NCI-H748 treated with DMSO at 0.1 percent for 48 hours (cell line): ENCODE results near the gene FBN3.

Source experiments
- DNase-seq: peaks from one replicate; lab custom pipeline; 2025; lab: John Stamatoyannopoulos, UW

FBN3 gene

DNA sequence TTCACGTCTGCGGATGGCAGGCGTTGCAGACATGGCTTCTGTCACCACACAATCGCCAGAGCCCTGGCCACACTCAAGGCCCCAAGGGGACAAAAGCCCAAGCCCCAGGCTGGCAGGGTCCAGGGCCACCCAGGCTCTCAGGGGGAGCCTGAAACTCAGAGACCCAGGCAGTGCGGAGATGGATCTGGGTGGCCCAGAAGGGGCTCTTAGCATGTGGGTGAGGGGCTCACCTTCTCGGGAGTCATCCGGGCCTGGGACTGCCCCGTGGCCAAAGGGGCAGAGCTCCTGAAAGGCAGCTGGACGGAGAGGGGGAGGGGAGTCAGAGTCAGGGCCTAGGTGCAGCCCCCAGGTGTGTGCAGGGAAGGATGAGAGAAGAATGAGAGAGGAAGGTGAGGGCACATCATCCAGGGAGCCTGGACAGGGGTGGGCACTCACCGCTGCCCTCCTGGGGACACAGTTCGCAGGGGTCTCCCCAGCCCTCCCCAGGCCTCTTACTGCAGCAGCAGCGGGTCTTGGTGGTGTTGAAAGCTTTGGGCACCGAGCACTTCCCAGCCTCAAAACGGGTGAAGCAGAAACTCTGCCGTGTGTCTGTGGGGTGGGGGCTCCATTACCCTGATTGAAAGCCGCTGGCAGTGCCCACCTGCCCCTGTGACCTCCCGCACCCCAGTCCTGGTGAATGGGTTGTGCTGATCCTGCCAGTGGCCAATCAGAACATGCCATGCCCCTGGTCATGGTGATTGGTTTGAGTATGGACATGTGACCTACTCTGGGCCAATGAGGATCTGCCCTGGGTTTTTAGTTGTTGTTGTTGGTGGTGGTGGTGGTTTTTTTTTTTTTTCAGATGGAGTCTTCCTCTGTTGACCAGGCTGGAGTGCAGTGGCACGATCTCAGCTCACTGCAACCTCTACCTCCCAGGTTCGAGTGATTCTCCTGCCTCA is 59.5 kb downstream of the FBN3 start:
- no peak for DNase-seq

DNA sequence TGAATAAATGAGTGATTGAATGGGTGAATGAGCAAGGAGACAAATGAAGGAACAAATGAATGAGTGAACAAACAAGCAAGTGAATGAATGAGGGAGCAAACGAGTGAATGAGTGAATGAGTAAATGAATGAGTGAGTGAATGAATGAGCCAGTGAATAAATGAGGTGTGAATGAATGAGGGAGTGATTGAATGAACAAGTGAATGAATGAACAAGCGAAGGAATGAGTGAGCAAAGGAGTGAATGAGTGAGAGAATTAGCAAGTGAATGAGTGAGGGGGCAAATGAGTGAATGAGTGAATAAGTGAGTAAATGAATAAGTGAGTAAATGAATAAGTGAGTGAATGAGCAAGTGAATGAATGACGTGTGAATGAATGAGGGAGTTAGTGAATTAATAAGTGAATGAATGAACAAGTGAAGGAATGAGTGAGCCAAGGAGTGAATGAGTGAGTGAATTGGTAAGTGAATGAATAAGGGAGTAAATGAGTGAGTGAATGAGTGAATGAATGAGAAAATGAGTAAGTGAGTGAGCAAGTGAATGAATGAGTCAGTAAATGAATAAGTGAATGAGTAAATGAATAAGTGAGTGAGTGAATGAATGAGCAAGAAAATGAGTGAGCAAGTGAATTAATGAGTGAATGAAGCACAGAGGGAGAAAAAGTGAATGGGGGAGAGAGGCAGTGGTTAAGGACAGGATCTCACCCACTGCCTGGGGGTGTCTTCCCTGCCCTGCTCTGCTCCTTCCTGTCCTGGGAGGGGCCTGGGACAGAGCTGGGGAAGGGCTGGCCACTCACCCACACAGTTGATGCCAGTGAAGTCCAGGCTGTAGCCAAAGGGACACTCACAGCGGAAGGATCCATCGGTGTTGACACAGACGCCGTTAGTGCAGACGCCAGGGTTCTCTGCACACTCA is 60.4 kb downstream of the FBN3 start:
- no peak for DNase-seq

DNA sequence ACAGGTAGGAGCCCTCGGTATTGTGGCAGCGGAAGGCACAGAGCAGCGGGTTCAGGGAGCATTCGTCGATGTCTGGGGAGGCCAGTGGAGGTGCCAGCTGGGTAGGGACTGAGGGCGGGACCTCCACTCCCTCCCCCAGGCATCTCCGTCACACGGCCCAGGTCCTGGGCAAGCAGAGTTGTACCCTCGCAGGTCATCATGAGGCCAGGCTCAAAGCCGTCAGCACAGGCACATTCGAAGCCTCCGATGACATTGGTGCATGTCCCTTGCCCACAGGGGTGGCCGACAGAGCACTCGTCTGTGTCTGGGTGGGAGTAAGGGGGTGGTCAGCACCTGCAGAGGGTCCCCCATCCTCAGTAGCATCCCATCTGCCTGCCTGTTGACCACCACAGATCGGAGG is 61.5 kb downstream of the FBN3 start:
- no peak for DNase-seq

DNA sequence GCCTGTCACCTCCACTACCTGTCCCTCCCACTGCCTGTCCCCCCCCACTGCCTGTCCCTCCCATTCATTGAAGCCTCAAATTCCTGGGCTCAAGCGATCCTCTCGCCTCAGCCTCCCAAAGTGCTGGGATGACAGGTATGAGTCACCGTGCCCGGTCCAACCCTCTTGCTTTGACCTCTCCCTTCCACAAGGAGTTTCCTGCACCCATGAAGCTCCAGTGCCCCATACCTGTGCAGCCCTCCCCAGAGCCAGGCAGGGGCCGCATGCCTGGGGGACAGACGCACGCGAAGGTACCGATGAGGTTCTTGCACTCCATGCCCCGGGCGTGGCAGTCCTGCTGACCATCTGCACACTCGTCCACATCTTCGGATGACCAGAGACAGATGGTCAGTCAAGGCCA is 62.5 kb downstream of the FBN3 start:
- no peak for DNase-seq

DNA sequence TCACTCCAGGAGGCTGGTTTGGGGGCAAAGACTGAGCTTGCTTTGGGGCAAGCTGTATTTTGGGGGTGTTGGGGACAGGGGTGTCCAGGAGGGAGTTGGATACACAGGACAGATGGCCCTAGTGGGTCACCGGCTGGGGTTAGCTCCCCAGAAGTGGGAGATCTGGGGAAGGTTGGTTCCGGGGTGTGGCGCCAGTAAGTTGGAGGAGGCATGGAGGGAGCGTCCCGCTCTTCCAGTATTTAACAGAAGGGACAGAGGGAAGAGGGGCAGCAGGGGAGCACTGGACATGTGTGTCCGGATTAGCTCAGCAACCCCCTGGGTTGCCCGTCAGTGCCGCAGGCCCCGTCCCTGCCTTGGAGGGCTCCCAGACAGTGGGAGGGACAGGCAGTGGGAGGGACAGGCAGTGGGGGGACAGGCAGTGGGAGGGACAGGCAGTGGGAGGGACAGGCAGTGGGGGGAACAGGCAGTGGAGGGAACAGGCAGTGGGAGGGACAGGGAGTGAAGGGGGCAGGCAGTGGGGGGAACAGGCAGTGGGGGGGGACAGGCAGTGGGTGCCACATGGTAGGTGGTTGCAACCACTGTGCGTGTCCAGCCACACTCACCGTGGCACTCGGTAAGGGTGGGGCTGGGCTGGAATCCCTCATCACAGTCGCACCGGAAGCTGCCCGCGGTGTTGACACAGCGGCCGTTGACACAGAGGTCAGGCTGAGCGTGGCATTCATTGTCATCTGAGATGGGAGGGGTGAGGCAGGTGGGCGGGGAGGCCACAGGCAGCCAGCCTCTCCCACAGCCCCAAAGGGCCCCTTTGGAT is 63.6 kb downstream of the FBN3 start:
- DNase-seq, result no peak

DNA sequence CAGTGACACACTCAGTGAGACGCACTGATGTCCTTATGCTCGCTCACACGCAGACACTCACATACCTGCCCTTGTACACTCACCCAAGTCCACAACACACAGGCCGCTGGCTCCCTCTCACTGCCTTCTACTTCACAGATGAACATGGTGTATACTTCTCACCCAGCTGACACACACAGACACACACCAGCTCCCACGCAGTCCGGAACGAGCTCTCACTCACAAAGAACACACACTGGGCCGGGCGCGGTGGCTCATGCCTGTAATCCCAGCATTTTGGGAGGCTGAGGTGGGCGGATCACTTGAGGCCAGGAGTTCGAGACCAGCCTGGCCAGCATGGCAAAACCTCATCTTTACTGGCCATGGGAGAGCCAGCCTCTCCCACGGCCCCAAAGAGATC is 65.2 kb downstream of the FBN3 start:
- no peak for DNase-seq

DNA sequence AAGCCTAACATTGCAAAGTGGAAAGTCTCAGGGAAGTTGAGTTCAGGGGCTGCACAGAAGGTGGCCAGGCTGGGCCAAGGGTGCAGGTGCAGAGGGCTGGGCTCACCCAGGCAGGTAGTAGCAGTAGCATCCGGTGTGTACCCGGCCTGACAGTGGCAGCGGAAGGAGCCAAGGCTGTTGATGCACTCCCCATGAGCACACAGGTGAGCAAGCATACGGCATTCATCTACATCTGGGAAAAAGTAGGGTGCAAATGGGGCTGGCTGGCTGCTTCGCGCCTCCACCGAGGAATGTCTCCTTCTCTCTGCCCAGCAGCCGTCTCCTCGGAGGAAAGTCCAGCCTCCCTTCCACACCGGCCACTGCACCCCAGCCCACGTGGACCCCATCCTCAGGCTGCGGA is 66.3 kb downstream of the FBN3 start:
- no peak for DNase-seq

DNA sequence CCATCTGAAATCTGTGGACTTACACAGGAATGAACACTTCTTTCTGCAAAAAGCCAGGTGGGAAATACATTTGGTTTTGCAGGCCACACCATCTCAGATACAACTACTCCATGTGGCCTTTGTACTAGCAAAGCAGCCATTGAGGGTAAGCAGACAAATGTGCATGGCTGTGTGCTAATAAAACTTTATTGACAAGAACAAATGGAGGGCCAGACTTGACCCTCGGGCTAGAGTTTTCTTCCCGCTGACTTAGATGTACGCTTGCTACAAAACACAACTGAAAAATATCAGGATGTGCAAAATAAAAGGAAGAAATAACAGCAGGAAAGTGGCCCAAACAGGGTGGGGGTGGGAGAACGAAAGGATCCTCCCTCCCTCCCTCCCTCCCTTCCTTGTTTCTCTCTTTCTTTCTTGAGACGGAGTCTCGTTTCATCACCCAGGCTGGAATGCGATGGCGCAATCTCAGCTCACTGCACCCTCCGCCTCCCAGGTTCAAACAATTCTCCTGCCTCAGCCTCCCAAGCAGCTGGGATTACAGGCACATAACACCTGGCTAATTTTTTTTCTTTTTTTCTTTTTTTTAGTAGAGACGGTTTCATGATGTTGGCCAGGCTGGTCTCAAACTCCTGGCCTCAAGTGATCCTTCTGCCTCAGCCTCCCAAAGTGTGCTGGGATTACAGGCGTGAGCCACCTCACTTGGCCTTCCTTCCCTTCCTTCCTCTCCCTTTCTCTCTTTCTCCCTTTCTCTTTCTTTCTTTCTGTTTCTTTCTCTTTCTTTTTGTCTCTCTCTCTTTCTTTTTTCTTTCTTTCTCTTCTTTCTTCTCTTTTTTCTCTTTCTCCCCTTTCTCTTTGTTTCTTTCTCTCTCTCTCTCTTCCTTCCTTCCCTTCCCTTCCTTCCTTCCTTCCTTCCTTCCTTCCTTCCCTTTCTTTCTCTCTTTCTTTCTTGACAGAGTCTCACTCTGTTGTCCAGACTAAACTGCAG is 67.5 kb downstream of the FBN3 start:
- no peak for DNase-seq

DNA sequence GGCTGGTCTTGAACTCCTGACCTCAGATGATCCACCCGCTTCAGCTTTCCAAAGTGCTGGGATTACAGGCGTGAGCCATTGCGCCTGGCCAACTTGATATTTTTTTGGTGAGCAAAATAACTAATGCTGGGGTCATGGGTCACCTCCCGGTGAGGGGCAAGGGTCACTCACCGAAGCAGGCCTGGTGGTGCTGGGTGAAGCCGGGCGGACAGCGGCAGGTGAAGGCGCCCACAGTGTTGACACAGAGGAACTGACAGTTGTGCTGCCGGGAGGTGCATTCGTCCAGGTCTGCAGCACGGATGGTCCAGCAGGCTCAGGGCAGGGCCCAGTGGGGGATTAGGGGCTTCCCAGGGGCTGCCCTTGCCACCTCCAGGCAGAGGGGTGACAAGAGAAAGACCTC is 68.6 kb downstream of the FBN3 start:
- DNase-seq, result no peak

DNA sequence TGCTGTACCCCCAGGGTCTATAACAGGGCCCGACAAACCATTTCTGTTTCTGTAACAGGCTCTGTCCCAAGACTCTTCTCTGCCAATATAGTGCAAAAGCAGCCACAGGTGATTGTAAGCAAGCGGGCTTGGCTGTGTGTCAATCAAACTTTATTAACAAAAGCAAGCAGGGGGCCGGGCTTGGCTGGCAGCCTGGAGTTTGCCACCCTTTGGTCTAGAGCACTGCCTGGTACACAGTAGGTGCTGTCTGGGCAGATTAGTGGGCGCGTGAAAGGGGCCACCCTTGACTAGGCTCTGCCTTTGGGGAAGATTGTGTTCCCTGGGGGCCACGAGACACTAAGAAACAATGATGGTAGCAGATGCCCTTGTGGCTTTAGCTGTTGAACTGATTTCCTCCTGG is 69.4 kb downstream of the FBN3 start:
- no peak for DNase-seq

DNA sequence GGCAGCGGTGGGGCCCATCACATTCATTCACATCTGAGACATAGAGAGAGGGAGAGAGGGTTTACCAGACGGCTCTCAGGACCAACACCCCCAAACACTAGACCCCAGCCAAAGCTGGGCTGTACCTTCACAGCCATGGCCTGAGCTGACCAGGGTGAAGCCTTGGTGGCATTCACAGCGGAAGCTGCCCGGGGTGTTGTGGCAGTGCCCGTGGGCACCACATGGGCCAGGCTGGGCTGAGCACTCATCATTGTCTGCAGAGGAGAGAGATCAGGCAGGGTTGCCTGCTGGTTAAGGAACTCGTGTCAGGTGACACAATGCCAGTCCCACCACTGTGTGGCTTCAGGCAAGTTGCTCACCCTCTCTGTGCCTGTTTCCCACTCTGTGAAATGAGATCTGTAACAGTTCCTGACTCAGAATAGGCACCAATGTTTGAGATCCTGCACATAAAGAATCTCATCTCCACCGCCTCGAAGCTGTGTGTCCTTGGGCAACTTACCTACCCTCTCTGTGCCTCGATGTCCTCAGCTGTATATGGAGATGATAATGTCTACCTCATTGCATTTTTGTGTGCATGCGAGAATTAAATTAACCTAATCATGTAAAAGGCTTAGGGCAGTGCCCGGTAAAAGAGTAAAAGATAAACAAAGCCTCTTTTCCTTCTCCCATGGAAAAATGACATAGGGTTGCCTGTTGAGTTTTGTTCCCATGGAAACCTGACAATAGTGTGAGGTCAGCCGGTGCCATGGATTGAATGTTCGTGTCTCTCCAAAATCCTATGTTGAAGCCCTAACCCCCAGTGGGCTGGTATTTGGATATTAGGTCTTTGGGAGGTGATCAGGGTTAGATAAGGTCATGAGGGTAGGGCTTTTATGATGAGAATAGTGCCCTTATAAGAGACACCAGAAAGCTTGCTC is 74.0 kb downstream of the FBN3 start:
- DNase-seq, result no peak

DNA sequence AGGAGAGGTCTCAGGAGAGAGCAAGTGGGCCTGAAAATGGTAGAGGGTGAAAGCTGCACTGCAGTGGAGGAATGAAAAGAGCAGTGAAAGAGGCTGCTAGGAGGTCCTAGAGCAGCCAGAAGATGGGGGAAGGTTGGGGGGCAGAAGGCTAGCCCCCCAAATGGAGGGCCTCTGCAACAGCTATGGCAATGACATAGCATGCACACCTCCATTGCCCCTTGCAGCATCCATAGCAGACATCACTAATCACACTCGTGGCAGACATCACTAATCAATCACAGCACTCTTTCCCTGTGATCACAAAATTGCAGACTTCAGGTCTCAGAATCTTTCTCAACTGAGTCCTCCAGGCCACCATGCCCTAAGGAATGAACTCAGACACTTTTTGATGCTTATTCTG is 74.9 kb downstream of the FBN3 start:
- no peak for DNase-seq

DNA sequence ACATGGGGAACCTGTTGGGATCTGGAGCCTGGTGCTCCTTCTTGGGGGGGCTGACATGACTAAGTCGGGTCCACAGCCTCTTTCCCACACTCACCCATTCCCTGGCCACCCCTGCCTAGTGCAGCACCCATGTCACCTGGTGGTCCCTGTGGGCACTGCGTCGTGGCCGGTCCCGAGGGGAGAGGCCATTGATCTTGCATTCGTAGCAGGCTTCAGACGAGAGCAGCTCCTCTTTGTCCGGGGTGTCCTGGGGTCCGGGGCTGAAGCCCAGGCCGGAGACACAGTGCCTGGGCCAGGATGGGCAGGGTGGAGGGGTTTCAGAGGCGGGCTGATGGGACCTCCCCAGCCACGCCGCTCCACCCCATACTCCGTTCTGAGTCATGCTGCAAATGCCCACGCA is 77.5 kb downstream of the FBN3 start:
- no peak for DNase-seq

DNA sequence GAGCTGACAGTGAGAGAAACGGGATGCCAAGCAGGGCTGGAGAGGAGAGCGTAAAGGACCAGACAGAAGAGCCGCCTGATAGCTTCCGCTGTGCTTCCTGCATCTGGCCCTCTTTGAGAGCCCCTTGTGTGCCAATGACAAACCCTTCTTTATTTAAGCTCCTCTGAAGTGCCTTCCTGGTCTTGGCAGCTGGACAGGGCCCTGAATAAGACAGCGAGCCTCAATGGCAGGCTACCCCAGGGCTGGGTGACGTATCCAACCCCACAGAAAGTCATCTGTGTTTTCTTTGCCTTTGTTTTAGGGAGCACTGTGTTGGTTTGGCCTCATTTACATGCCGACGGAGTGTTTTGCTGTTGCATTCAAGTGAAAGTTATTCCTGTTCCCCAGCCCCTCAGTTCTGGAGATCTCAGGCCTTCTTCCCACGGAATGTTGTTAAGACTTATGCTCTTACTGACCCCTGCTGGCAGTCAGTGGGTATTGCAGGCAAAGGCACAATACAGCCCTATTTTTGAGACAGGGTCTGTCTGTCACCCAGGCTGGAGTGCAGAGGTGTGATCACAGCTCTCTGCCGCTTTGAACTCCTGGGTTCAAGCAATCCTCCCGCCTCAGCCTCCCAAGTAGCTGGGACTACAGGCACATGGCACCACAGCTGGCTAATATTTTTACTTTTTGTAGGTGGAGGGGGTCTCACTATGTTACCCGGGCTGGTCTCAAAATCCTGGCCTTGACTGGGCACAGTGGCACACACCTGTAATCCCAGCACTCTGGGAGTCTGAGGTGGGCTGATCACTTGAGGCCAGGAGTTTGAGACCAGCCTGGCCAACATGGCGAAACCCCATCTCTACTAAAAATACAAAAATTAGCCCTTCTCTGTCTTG is 80.1 kb downstream of the FBN3 start:
- DNase-seq, result no peak

DNA sequence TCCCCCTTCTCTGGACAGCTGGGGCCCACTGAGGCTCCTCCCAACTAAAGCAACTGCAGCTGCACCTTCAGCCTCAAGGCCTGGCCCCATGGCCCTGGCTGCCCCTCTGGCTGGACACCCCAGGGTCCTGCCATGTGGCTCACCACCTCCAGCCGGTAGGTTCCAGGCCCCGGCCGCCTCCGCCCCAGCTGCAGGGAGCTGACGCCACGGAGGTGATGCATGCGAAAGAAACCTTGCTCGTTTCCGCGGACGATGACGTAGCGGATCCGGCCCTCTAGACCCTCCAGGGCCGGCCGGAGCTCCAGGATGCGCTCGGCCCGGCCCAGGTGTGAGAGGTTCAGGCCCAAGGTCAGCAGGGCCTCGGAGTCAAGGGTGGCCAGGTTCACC is 83.5 kb downstream of the FBN3 start:
- no peak for DNase-seq

DNA sequence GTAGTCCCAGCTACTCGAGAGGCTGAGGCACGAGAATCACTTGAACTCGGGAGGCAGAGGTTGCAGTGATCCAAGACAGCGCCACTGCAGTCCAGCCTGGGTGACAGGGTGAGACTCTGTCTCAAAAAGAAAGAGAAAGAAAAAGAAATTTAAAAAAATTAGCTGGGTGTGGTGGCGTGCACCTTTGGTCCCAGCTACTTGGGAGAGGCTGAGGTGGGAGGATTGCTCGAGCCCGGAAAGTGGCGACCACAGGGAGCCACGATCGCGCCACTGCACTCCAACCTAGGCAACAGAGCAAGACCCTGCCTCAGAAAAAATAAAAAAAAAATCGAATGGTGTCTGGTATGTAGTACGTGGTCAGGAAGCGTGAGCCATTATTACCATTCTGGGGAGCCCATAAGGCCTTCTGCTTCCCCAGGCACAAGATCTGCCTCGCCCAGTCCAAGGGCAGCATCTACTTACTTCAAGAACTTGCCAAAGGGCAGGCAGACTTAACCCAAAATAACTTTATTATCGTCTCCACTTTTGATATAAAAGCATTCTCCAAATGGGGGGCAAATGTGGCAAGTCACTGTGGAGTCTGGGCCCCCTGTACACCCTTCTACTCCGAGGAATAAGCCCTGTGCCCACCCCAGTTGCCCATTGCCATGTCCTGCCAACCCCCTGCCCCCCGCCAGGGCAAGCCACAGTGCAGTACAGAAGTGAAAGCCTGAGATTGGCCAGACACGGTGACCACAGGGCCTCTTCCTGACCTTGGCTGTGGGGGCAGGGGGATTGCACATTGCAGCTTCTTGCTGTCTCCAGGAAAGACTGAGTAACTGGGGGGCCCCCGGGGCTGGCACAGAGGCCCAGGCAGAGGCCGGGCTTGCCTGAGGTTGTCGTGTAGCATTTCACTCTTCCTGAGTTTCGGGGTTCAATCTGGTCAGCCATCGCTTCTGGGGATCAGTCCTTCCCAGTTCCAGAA is 84.2 kb downstream of the FBN3 start:
- no peak for DNase-seq

DNA sequence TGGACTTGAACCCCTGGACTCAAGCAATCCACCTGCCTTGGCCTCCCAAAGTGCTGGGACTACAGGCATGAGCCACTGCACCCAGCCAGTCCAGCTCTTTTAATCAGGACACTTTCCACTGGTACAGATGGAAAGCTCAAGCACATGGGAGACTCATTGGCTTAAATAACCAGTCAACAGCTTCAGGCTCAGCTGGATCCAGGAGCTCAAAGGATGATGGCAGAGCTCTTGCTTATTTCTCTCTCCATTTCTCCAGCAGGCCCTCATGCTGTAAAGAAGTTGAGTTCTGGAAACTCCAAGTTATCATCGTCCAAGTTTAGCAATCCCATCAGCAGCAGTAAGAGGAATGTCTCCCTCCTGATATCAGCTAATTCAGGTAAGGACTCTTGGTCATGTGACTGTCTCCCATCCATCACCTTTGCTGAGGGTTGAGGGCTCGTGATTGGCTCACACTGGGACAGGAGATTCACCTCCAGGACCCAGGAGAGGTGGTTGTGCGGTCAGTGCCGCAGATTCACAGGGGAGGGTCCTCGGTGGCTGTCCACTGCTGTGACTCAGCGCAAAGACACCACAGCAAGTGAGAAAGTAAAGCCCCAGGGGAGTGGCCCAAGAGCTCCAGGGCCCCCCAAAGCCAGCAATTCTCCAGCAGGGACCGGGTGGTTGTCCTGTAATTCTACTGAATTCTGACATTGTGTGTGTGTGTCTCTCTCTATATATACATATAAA is 91.7 kb downstream of the FBN3 start:
- DNase-seq, result no peak
